GM19099 (cell line): ENCODE measurements around the gene GDF11.

ENCODE experiments used
- POLR2A ChIP-seq: IDR thresholded peaks from 3 replicates; pipeline ENCODE4 v1.6.1; 2011; ENCODE audit warnings: low read depth; ENCODE audit not compliant: insufficient read length; ENCODE audit errors: extremely low read depth

The GDF11 gene

GRCh38 chr12:55703901-55704761 is 38.8 kb upstream of the GDF11 start:
- TF ChIP-seq POLR2A, result no peak

GRCh38 chr12:55704824-55705718 is 37.9 kb upstream of the GDF11 start:
- no peak for TF ChIP-seq POLR2A

- no peak for TF ChIP-seq POLR2A
Measured at GRCh38 chr12:55705782-55706402, 37.0 kb upstream of the GDF11 start.

GRCh38 chr12:55706568-55707218 is 36.2 kb upstream of the GDF11 start:
- no peak for TF ChIP-seq POLR2A

GRCh38 chr12:55707219-55707671 is 35.7 kb upstream of the GDF11 start:
- no peak for TF ChIP-seq POLR2A

GRCh38 chr12:55707841-55708694 is 34.9 kb upstream of the GDF11 start, which contains the start of gene ITGA7:
Gene ITGA7 (minus strand): TSS chr12:55707904. CDS start chr12:55707682, 222 bp downstream.
- TF ChIP-seq POLR2A, result no peak

- no peak for TF ChIP-seq POLR2A
Measured at GRCh38 chr12:55708695-55709233, 34.2 kb upstream of the GDF11 start.

- TF ChIP-seq POLR2A, result no peak
Measured at GRCh38 chr12:55711786-55712553, 31.0 kb upstream of the GDF11 start.

- TF ChIP-seq POLR2A, result no peak
Measured at GRCh38 chr12:55712700-55713415, 30.1 kb upstream of the GDF11 start.

GRCh38 chr12:55713721-55714120 is 29.2 kb upstream of the GDF11 start:
- no peak for TF ChIP-seq POLR2A

- no peak for TF ChIP-seq POLR2A
Measured at GRCh38 chr12:55715169-55715764, 27.7 kb upstream of the GDF11 start.
